NCI-H69 (cell line): ENCODE data around the gene GCNA.

Experiments
- DNase-seq: peaks from one replicate; lab custom pipeline; 2025; lab: John Stamatoyannopoulos, UW

GCNA gene

DNA sequence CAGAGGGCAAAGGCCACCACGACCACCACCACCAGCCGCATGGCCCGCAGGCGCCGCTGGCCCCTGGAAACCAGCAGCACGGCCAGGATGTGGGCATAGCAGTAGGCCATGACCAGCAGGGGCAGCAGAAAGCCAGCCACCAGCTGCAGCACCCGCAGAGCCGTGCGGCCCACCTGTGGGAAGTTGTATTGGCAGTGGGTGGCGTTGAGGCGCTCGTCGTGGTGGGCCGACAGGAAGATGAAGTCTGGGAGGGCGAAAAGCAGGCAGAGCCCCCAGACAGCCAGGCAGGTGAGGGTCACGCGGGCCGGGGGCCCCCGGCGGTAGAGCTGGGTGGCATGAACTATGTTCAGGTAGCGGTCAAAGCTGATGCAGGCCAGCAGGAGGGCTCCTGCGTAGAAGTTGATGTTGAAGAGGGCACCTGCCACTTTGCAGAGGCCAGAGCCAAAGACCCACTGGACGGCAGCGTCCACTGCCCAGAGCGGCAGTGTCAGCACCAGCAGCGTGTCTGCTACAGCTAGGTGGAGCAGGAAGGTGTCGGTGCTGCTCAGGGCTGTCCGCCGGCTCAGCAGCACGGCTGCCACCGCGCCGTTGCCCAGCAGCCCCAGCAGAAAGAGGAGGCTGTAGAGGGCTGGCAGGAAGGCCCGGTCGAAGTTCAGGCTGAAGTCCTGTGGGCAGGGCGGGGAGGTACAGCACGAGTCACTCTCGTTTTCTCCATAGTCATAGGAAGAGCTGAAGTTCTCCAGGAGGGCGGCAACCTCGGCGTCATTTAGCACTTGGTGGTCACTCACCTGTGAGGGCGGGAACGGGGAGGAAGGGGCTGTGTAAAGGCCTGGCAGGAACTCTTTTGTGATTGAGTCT lies 38.7 kb downstream of the GCNA start:
- DNase-seq = no peak

DNA sequence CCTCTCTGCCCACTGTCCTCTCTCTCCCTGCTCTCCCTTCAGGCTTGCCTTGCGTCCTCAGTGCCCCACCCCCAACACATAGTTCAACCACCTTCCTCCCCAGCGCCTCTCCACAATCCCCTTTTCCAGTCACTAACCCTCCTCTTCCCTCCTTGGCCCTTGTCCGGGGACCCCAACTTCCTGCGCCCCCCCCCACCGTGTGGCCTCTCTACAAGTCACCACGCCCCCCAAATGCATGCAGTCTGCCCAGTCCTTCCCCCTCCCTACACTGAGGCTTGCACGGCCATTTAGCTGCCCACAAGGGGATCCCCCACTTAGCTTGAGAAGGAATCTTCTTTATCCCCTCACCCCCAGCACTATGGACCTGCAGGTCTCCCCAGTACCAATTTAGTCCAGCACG lies 39.5 kb downstream of the GCNA start:
- DNase-seq = no peak

DNA sequence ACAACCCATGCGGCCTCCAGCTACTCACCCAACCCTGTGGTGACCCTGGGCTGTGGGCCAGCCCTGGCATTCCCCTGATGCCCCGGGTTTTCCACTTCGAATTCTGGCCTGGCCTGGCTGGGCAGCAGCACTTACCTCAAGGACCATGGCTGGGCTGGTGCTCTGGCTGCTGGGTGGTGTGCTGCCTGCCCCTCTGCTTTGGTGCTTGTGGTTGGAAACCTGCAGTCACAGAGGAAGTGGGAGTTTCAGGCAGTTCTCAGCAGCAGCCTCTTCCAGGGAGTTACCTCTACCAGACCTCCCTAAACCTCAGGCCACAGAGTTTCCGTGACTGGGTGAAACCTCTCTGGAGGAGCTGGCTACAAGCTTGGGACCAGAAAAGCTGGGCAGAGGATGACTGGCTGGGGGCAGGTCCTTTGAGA lies 40.1 kb downstream of the GCNA start, which contains the start of gene CXCR3:
Gene CXCR3 (minus strand): TSS at position 209 of the 419 bp plus-strand sequence. CDS start 62 bp downstream, at position 147.
- no peak for DNase-seq

DNA sequence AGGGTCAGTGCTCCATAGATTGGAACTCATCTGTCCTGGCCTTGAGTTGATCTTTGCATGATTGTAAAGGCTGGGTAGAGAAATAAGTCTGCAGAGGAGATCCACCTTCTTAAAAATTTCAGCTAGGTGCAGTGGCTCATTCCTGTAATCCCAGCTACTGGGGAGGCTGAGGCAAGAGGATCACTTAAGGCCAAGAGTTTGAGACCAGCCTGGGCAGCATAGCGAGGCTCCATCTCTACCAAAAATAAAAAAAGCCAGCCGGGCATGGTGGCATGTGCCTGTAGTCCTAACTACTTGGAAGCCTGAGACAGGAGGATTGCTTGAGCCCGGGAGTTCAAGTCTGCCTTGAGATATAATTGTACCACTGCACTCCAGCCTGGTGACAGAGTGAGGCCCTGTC lies 40.5 kb downstream of the GCNA start:
- DNase-seq = no peak

DNA sequence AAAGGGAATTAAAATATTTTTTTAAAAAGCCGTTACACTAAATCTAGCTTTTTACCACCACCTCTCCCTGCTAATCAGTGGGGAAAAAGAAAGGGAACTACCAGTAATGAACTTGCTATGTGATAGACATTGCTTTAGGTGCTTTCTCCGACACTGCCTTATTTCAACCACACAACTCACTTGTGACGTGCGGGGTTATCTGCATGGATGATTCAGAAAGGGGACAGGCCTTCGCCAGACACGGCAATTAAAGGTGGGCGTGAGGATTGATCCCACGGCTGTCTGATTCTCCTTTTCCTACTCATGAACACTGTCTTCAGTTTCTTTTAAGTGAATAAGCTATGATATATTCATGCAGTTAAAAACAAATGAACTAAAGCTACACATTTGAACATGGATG lies 41.0 kb downstream of the GCNA start:
- DNase-seq = no peak

DNA sequence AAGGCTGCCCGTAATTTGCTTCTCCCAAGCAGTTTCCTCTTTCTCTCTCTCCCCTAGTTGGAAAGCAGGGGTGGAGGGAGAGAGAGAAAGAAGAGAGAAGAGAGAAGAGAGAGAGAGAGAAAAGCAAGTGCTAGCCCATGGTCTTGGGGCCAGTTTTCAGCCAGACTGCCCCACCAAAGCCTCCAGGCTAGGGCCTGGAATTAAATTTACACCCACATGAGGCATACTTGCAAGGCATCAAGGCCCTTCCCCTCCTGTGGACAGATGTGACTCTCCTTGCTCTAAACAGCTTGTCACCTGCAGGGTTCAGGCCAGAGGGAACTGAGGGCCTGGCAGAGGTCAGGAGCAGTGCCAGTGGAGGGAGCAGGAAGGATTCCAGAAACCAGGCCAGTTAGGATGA lies 41.7 kb downstream of the GCNA start:
- DNase-seq = no peak

DNA sequence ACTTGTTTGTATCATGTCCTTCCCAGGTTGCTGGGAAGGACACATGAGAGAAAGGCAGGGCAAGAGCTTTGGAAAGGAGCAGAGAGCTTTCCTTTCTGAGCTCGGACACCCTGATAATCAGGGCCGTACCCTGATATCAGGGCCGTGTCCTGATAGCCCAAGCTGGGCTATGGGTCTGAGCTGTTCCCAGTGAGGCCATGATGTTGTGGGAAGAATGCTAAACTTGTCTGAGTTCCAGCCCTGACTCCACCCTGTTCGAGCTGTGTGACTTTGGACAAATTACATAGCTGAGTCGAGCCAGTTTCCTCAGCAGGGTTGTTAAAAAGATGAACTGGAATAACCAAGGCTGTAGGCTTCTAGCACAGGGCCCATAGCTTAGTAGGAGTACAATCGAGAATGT lies 43.4 kb downstream of the GCNA start:
- no peak for DNase-seq

DNA sequence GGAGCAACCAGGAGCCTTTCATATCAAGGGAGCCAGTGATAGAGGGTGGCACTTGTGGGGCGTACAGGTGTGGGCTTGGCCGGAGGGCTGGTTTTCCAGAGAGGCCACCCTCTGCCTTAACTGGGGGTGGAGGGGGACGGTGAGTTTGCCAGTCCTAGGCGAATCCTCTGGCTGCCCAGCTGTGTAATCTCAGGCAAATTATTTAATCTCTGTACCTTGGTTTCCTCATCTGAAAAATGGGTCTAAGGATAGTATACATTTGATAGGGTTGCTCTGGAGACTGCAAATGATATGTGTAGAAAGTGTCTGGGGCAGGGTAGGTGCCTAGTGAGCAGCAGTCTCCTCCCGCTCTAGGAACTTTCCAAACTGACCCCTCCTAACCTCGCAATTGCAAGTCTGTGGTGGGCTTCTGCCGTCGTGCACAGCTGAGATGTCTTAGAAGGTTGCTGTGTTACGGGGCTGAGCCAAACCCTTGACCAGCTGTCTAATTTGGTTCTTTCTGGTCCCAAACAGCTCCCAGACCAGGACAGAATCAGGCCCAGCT lies 43.9 kb downstream of the GCNA start:
- DNase-seq = no peak

DNA sequence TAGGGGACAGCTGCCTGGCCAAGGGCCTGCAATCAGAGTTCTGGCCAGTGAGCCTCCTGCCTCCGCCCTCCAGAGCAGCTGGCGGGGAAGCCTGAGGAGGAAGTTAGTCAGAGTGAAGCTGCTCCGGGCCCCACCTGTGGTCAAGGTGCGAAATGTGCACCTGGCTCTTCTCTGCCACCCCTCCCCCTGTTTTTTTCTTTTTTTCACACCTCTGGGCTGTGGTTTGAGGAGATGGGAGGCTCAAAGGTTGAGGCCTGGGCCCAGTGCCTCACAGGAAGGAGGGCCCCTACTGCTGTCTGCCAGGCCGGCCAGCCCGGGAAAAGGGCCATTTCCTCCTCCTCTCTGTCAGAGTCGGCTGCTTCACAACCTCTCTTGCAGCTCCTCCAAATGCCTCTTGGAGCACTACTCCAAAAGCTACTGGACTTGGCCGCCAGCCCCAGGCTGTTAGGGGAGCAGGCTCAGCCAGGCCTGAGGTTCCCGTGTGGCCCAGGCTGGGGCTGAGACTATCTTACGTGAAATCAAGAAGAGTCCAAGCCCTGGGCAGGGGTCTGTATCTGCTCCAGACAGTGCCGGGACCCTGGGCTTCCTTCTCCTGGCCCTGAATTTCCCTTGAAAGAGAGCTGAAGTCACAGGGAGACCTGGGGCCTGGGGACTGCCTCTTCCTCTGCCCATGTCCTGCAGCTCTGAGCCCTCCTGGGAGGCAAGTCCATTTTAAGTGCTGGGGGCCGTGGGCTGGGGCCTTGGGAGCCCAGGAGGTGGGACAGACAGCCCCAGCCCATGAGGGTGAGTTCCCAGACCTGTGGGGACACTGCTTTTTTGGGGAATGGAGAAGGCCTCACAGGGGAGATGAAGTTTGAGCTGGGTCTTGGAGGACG lies 44.6 kb downstream of the GCNA start:
- peak; percentile 1 for DNase-seq

DNA sequence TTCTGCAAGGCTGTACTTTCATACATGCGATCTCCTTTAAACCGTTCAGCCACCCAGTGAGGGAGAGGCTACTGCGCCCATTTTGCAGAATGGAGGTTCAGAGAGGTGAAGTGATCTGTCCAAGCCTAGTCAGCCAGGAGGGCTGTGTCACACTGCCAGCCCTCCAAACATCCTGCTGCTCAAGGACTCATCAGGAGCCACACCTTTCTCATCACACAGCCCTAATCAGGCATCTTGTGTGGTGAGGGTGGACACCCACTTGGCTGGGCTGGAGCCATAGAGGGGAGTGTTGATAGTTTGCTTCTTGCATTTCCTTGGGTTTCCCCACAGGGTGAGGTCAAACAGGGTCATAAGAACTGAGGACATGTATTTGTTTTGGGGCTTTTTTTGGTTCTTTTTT lies 45.5 kb downstream of the GCNA start:
- no peak for DNase-seq

DNA sequence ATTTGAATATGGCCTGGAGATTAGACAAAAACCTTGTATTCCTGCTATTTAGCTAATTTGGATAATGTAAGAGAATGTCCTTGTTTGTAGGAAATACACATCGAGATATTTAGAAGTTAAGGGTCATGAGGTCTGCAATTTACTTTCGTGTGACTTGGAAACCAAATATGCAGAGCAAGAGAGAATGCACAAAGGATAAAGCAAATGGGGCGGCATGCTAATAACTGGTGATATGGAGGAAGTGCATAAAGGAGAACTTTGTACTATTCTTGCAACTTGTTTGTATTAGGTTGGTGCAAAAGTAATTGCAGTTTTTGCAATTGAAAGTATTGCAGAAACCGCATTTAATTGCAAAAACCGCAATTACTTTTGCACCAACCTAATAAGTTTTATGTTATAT lies 47.2 kb downstream of the GCNA start:
- no peak for DNase-seq

DNA sequence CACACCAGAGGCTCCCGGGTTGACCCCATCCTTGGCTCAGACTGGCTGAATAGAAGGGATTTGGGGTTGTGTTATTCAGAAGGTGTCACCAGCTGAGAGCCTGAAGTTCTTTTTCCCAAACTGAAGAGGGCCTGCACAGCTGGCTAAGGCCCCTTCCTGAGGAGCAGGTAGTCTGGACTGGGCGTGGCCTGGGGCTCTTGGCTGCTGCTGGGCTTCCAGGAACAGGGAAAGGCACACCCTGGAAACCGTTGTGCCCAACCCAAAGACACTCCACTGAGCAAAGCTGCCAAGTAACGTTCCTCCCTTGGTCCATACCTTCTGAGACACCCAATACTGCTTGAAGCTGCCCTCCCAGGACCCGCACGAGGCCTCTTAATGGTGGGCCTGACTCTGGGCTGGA lies 48.3 kb downstream of the GCNA start:
- DNase-seq = no peak

DNA sequence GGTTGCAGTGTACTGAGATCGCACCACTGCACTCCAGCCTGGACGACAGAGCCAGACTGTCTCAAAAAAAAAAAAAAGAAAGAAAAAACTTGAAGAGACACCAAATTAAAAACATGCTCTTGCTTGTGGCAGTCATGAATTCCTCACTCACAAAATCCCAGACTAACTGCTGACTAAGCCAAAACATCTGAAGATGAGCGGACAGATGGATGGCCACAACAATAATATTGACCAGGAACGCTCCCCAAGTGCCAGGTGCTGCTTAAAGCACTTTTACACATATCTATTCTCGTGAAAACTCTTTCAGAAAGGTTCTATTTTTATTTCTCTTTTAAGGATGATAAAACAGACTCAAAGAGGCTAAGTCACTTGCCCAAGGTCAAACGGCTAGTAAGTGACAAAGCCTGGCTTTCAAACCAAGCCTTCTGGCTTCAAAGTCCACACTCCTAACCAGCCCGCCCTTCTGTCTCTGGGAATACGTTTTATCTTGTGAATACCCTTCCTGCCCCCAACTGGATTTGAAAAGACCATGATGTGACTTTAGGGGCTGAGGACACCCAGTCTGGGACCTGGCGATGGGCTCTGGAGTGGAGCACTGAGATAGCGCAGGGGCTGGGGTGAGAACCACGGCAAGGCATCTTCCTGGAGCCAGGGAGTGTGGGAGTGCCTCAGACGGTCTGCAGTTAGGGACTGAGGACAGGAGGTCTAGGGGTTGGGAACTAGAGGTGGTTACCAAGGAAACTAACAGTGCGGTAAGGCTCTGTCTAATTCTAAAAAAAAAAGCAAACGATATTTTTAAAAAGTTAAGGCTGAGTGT lies 49.6 kb downstream of the GCNA start:
- DNase-seq = no peak

DNA sequence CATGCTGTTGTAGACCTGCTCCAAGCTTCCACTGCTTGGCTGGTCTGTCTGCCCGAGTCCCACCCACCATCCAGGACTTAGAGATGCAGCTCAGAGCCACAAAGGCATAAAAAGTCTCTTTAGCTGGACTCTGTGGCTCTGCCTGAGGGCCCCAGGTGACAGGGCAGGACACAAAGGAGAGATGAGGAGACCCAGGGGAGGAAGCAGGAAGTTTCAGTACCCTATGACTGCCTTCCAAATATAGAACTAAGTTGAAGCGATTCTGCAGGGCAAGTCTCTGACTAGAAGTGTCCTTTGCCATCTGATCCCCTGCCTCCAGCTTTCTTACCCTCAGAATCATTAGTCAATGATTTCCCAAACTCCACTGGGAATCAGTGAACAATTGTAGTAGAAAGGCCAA lies 51.2 kb downstream of the GCNA start:
- DNase-seq = no peak

DNA sequence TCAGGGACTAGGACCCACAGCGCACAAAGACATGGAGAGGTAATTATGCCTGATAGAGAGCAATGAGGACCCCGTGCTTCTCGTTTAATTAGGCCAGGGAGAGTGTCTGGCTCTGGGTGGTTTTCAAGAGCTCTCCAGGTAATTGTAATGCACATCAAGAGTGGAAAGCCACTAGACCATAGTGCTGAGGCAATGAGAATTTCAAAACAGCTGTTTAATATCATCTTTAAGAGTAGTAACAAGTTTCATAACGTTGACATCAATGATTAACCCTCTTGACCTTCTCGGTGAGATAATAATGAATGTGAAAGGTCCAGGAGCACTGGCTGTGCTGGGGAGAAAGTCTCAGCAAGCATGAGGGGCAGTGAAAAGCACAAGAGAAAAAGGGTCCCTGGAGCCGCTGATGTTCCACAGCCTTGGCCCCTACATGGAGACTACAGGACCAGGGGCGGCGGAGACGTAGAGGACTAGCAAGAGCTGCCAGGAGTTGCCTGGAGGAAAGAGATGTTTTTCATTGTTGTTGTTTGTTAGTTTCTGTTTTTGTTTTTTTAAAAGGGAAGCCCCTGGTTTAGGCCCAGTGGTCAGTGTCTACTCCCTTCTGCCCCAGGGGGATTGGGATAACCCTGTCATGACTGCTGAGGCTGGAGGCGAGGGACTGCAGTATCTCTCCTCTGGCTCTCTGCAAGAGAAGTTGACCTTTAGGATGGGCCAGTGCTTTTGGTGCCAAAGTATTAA lies 54.9 kb downstream of the GCNA start:
- no peak for DNase-seq

DNA sequence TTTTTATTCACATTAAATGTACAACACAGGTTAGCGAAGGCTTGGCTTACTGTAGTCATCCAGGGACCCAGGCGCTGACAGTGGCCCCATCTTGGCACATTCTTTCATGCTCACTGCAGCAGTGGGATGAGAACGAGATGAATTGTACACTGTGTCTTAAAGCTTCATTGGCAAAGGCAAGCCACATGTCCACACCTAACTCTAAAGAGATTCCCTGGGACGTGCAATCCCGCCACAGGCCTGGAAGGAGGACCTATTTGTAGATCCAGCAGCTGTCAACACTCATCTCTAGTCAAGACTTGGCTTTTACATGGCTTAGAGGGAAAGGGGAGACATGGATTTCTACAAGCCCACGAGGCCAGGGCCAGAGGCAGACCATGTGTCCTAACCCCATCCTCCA lies 56.1 kb downstream of the GCNA start:
- DNase-seq = no peak

DNA sequence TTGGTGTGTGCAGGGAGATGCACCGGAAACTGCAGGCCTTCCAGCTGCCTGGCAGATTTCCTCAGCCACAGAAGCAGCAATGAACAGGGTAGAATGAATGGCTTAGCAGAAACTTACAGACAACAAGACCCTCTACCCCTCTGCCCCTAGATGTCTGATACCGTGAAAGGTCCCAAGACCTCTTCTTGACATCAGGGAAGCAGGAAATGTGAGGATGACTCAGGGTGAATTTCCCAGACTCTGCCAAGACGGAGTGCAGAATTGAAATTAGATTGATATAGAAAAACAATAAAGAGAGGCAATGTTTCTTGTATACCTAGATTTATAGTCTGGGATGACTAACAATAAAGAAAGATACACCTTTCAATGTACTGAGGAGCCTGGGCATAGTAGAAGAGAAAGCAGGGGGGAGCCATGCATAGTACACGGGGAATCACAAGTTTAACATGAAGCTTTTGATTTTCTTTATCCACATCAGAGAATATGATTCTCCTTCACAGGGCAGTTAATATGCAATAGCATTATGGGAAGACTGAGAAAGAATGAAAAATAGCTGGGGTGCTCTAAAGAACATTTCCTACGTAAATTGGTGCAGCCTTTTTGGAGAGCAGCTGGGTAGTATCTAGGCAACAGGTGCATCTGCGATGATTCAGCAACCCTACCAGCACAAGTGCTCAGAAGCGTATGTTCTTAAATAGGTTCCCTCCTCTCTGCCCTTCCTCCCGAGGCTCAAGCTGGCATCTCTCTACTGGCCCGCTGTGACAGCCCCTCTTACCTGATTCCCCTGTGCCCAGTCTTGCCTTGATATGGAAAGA lies 58.4 kb downstream of the GCNA start:
- DNase-seq = peak; percentile 14

DNA sequence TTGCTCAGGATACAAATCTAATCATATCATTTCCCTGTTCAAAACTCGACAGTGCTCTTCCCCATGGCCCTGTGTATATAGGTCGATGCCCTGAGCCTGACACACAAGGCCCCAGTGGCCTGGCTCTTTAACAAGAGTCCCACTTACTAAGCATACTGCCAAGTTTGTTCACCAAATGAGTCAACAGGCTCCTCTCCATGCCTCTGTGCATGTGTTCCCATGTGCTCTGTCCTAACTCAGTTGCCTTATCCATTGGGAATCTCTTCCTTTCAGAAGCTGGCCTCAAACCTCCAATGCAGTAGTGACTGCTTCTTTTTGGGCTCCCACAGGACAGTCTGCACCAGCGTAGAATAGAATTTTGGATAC lies 59.0 kb downstream of the GCNA start:
- no peak for DNase-seq

DNA sequence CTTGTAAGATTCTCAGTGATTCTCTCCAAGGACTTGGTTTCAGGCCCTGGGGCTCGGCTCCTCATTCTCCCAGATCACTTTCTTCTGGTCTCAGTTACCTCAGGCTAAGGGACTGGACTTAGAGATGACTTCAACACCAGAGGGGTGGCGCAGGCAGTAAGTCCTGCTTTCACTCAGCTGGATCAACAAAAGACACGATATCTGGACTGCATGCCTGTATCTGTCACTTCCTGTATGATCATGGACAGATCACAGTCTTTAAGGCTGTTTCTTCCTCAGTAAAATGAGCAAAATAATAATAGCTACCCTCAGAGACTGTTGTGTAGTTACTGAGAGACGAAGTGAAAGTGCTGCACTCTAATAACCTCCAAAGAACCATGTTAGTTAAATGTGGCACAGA lies 59.6 kb downstream of the GCNA start:
- DNase-seq = no peak

DNA sequence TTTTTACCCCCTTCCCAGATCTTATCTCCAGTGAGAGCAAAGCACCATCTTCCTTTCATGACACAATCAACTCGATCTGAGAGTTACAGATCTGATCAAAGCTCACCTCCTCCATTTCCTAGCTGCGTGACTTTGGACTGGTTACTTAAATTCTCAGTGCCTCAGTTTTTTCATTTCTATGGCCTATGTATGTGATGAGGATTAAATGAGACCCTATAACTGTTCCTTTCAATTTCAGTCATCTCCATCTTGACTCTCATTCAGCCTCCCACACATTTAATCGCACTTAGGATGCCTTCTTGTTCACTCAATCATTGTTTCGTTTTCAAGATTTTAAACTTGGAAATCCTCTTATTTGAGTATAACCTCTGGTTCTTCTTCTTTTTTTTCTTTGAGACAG lies 60.2 kb downstream of the GCNA start:
- no peak for DNase-seq
